Measurements from ENCODE around the gene MCF2L2. TPM values are rescaled to one million over a fixed set of nuclear protein-coding genes. Genes with fewer than 3 reads are reported as not detected.
A peak's percentile ranks its signal among the peaks of the same experiment; 100 is the strongest.

MCF2L2 gene
- total RNA-seq, 1 donor from 2014 or later: not detected

DNA sequence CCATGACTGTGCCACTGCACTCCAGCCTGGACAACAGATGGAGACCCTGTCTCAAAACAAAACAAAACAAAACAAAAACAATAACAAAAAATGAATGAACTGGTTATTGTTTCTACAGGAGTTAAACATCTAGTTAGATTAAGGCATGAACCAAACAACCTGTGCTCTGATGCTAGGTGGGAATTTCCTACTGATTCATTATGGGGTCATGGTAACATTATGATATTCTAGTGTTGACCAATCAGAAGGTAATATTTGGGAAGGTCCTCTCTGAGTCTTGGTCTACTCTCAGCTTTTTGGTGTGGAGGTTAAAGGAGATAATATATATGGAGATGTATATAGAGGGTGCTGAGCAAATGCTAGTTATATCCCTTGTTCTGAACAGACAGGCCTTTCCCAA lies 37.6 kb downstream of the MCF2L2 start:
- H3K4me3 ChIP-seq: no peak overlapping the region
- intact Hi-C loops (cut with DNase I): no loop called here
- no peak overlapping the region for H3K27ac ChIP-seq

DNA sequence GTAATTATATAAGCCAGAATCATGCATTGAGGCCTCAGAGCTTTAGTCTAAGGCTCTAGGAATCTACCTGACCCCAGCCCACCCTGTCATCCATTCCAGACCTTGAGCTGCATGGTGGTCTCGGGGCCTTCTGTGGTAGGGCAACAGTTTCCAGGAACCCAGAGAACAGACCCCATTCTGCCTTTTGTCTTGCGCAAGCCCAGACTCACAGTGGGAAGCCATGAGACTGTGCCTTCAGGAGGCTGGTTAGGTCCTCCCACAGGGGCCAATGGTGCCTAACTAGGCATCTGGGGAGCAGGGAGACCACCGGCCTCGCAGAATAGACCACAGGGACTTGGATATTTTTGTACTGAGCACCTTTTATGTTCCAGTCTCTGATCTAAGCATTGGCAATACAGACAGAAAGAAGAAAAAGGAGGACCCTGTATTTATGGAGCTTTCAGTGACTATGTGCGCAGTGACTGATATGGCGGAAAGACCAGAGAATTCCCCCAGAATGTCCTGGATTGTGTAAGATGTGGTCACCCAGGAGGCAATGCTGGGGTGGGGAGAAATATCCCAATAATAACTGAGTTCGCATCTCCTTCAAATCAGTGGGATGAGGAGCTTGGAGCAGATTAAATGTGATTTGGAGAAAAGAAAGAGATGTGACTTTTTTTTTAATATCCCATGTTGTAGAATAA lies 40.1 kb downstream of the MCF2L2 start:
- no peaks in the 10 kb centered on the region for H3K27me3 ChIP-seq
- no peak for DNase-seq (ENCODE audit: low spot score in 2 of 2)
- no peak overlapping the region for H3K27ac ChIP-seq
- no peaks in the 10 kb centered on the region for H3K36me3 ChIP-seq
- TF ChIP-seq, protein P1, sequence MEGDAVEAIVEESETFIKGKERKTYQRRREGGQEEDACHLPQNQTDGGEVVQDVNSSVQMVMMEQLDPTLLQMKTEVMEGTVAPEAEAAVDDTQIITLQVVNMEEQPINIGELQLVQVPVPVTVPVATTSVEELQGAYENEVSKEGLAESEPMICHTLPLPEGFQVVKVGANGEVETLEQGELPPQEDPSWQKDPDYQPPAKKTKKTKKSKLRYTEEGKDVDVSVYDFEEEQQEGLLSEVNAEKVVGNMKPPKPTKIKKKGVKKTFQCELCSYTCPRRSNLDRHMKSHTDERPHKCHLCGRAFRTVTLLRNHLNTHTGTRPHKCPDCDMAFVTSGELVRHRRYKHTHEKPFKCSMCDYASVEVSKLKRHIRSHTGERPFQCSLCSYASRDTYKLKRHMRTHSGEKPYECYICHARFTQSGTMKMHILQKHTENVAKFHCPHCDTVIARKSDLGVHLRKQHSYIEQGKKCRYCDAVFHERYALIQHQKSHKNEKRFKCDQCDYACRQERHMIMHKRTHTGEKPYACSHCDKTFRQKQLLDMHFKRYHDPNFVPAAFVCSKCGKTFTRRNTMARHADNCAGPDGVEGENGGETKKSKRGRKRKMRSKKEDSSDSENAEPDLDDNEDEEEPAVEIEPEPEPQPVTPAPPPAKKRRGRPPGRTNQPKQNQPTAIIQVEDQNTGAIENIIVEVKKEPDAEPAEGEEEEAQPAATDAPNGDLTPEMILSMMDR (IDR thresholded peaks at IDR 0.05): no peak
- intact Hi-C loops (cut with DNase I): loop anchor here (10.0 kb wide), 1 partner anchor 674 kb away; no protein-coding TSS in a partner anchor
- H3K4me1 ChIP-seq: peaks cover 0 to 7% of the 10 kb centered on the region in 2 donors
- no peaks in the 10 kb centered on the region for H3K9me3 ChIP-seq
- no peak overlapping the region for H3K4me3 ChIP-seq

More for the DNA sequence above, 37.6 kb downstream of the MCF2L2 start:
- no peaks in the 10 kb centered on the region for H3K9me3 ChIP-seq
- TF ChIP-seq, protein P1 (IDR thresholded peaks at IDR 0.05): no peak
- H3K27me3 ChIP-seq: no peaks in the 10 kb centered on the region
- no peak for DNase-seq (ENCODE audit: low spot score in 2 of 2)
- H3K4me1 ChIP-seq: no peaks in the 10 kb centered on the region
- no peaks in the 10 kb centered on the region for H3K36me3 ChIP-seq

DNA sequence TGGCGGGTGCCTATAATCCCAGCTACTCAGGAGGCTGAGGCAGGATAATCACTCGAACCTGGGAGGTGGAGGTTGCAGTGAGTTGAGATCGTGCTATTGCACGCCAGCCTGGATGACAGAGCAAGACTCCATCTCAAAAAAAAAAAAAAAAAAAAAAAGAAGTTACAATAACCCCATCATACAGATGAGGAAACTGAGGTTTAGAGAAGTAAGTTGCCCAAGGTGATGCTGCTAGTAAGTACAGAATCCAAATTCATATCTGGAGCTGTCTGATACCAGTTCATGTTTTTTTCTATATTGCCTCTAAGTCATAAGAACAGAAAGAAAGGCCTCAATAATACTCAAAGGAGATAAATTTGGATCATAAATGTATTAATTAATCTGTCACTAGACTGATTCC lies 40.6 kb downstream of the MCF2L2 start:
- intact Hi-C loops (cut with DNase I): loop anchor here (10.0 kb wide), 1 partner anchor 673 kb away; no protein-coding TSS in a partner anchor
- Histone ChIP-seq H3K27me3 (no peaks in the 10 kb centered on the region), H3K36me3 (no peaks in the 10 kb centered on the region), H3K9me3 (no peaks in the 10 kb centered on the region), H3K27ac (no peak overlapping the region), H3K4me3 (no peak overlapping the region), H3K4me1 (peaks cover 0 to 7% of the 10 kb centered on the region in 2 donors)
- DNase-seq (ENCODE audit: low spot score in 2 of 2): no peak
- TF ChIP-seq, protein P1 (IDR thresholded peaks at IDR 0.05): no peak

DNA sequence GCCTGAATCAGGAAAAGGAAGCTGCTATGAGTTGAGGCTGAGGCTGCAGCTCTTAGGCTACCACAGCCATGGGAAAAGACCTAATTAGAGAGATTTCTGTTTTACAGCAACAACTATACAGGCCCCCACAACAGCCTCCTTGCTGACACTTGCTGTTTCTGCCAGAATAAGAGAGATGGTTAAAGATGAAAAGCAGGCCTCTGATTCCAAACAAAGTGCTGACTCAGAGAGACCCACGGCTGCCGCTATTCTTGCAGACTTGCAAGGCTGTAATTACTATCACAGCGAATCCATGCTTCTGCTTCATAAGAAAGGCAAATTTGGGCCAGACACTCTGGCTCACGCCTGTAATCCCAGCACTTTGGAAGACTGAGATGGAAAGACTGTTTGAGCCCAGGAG lies 41.8 kb downstream of the MCF2L2 start:
- Histone ChIP-seq H3K27me3 (no peaks in the 10 kb centered on the region), H3K27ac (no peak overlapping the region), H3K4me3 (no peak overlapping the region), H3K36me3 (no peaks in the 10 kb centered on the region), H3K9me3 (no peaks in the 10 kb centered on the region), H3K4me1 (peaks cover 0 to 7% of the 10 kb centered on the region in 2 donors)
- DNase-seq (ENCODE audit: low spot score in 2 of 2): no peak
- TF ChIP-seq, protein P1 (IDR thresholded peaks at IDR 0.05): no peak
- intact Hi-C loops (cut with DNase I): loop anchor here (1.0 to 10.0 kb wide), 2 partner anchors 264 to 672 kb away; no protein-coding TSS in a partner anchor

DNA sequence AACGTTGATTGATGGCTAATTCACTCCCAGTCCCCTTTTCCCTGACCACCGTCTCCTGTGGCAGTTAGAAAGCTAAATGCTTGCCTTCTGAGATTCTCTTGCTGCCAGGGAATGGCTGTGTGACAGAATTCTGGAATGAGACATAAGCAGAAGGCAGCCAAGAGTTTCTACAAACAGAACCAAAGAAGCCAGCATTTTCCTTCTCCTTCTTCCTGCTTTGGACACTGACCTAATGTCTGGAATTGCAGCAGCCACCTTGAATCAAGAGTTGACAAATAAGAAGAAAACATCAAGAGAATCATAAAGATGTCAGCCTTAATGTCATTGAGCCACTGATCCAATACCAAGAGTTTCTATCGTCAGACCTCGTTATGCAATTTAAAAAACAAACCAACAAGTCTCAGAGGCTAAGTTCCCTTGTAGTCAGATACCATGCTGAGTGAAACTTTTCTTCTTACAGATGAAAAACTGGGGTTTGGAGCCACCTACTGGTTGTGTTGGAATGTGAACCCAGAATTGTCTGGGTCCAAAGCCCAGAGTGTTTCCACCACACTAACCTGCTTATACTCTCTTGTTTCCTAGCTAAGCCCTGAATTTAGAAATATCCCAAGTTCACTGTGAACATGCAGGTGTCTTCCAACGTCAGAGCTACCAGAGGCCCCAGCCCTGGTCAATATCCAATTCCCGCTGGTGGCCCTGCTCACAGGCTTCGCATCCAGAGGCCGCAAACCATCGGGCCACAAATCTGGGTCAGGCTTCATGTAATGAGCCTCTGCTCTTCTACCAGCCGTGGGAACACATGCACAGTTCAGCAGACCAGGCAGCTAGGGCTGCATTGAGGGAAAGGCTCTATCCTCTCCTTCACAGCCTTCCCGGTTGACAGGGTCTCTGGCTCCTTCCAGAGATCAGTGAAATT lies 42.5 kb downstream of the MCF2L2 start:
- no peaks in the 10 kb centered on the region for H3K27me3 ChIP-seq
- peak overlapping the region in 1 of 2 donors; percentile 24 for H3K4me3 ChIP-seq
- TF ChIP-seq, protein P1 (IDR thresholded peaks at IDR 0.05): peak; percentile 60 to 79 (median 72)
- H3K9me3 ChIP-seq: no peaks in the 10 kb centered on the region
- peaks cover 0 to 7% of the 10 kb centered on the region in 2 donors for H3K4me1 ChIP-seq
- H3K36me3 ChIP-seq: no peaks in the 10 kb centered on the region
- DNase-seq (ENCODE audit: low spot score in 2 of 2): peak in 1 of 2 donors; percentile 71
- peak overlapping the region; percentile 54 to 62 for H3K27ac ChIP-seq
- intact Hi-C loops (cut with DNase I): loop anchor here (1.0 to 10.0 kb wide), 2 partner anchors 264 to 671 kb away; no protein-coding TSS in a partner anchor
